HG02642 (cell line): ENCODE results near the gene PPP1R11.

Experiments used
- ATAC-seq: cut with Tn5 transposase; IDR thresholded peaks from one replicate; pipeline ENCODE4 v1.9.1; 2021; ENCODE audit warnings: mild to moderate bottlenecking; ENCODE audit not compliant: unreplicated experiment, poor library complexity

Gene PPP1R11

DNA sequence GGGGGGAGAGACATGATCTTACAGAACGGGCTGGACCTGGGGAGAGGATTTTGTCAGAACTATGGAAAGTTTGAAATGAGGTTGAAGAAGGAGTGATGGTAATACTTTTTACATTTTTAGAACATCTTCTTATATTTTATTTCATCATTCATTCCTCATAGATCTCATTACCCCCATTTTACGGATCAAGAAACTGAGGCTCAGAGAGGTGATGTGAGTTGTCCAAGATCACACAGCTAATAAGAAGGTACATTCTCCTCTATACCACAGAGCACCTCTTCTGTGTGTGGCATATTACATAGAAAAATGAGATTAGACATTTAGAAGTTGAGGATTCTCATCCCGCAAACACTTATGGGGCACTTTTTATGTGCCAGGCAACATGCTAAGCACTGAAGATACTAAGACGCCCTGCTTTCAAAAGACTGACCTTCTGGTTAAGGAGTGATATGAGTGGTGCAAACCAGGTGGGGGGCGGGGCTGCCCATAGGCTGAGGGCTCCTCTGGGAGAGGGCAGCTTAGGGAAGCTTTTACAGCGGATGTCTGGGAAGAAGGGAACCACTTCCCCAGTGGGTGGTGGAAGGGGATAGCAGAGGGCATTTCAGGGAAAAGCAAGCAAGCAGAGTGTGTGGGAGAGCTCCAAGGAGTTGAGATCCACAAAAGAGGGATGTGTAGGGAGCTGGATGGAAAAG lies 26.0 kb downstream of the PPP1R11 start:
- no peak for ATAC-seq

GRCh38 chr6:30093951-30094661 lies 27.1 kb downstream of the PPP1R11 start:
- ATAC-seq: no peak

DNA sequence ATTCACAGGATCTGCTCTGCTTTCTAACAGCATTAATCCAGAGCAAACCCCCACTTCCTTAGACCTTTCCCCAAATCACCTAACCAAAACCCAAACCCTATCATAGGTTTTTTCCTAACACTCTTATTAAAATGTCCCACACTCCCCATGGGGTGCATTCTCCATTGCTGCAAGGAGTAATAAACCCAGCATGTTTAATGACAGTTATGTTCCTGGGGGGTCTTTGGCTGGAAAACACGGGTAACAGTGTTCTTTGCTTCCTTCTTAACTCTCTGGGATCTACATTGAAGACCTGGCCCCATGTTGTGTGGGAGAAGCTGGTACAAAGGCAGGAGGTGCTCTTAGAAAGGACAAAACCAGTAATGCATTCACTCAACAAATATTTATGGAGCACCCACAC lies 29.8 kb downstream of the PPP1R11 start:
- no peak for ATAC-seq

DNA sequence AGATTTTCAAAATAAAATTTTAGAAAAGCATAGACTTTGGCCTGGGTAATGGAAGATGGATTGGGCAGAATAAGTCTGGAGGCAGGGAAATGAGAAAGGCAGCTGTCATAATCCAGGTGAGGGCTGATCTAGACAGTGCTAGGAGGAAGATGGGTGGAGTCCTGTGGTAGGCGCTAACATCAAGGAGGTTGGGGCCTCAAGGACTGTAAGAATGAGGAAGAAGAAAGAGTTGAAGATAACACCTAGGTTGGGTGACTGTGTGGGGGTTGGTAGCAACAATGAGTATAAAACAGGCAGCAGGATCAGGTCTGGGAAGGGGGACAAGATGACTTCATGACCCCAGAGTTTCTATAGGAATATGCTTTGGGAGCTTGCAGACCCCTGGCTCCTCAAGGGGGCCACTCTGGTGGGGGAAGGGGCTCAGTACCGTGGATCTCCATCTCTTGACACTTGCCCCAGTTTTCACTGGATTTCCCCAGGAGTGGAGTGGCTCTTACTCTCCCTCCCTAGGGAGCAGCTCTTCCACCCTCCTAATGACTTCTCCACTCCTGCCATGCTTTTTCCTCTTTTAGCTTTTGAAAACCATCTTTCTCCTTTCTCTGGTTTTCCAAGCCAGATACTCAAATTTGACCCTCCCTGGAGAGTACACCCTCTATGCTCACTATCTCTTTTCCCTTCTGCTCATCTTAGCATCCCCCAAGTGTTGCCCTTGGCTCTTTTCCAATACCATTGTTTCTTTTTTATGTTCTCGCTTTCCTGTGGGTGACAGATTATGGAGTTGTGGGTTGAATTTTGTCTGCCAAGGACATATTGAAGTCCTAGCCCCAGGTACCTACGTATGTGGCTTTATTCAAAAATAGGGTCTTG lies 31.1 kb downstream of the PPP1R11 start:
- no peak for ATAC-seq

- ATAC-seq: no peak
Observed at GRCh38 chr6:30100154-30100553, 33.2 kb downstream of the PPP1R11 start.

GRCh38 chr6:30100585-30101443 lies 33.8 kb downstream of the PPP1R11 start:
- ATAC-seq: no peak

GRCh38 chr6:30101444-30102413 lies 34.7 kb downstream of the PPP1R11 start:
- ATAC-seq: peak; percentile 59

DNA sequence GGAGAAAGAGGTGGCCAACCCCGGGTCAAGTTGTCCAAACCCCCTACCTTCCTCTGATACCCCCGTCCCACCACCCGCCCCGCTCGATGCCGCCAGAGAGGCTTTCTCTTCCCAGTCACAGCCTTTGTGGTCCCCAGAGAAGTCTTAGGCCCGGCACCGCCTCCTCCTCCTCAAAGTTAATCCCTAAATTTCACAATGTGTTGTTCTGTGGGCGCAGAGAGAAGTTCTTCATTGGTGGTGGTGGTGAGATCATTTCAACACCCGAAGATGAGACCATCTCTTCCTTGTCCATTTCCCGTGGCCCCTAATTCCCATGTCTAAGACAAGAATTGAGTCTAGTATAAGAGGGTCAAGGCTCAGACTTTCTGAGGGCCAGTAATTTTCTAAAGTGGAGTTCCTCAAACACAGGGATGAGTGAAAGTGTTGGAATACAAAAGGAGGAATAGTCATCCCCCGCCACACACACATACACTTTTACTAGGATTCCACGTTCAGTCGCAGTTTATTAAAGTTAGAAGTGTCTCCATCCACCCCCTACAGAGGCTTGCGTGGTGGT lies 35.5 kb downstream of the PPP1R11 start:
- no peak for ATAC-seq

DNA sequence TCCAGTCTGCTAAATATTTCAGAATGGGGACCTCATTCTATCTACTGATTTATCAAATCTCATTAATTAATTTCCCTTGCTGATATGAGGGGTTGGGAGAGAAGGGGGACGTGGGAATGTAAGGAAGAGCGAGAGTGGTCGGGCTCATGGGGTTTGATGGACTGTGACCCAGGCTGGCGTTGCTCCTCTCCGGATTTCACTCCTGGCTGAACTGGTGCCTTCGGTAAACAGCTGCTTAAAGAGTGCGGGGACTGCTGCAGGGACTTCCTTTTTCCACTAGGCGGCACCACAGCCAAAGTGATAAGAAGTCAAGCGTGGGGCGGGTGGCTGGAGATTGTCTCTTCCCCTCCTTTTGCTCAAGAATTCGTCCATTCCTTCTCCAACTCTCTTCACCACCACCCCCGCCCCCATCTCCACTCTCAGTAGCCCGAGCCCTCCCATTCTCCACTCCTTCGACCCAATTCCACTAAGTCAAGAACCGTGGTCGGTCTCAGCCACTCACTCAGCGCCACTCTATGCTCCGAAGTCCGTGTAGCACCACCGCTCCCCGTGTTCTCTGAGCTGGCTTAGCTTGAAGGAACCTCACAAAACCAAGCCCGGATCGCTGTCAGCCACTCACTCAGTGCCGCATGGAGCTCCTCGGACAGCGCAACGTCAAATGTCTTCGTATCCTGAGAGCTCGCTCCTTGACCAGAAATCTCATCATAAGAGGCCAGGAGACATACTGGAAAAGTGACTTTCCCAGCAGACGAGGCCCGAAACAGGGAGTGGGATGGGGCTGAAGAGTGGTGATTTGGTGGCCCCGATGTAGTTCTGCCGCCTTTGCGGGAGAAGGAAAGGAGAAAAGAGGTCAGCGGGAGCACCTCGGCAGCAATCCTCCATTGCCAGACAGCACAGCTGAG lies 36.2 kb downstream of the PPP1R11 start:
- peak; percentile 56 for ATAC-seq

- no peak for ATAC-seq
Observed at GRCh38 chr6:30103872-30104179, 36.8 kb downstream of the PPP1R11 start.

- ATAC-seq: no peak
Observed at GRCh38 chr6:30104661-30105060, 37.7 kb downstream of the PPP1R11 start.

GRCh38 chr6:30111266-30111856 lies 44.4 kb downstream of the PPP1R11 start:
- no peak for ATAC-seq

DNA sequence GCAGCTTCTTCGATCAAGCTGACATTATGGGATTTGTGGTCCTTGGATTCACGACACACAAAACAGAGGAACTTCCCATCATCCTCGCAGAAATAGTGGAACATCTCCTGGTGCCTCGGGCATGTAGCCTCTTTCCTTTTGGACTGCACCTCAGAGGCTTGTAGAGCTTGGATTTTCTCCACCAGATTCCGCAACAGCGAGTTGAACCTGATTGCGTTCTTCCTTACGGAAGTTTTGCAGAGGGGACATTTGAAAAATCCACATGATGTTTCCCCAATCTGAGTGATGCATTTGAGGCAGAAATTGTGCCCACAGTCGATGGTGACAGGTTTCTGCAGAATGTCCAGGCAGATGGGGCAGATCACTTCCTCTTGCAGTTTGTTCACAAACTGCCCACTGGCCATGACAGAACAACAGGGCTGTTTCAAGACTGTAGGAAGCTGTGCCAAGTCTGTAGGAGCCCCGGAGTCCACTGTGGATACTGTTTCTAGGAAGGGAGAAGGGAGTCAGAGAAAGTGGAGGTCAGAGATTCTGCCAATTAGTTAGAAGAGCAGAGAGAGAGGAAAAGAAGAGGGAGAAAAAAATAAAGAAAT lies 45.5 kb downstream of the PPP1R11 start:
- no peak for ATAC-seq

DNA sequence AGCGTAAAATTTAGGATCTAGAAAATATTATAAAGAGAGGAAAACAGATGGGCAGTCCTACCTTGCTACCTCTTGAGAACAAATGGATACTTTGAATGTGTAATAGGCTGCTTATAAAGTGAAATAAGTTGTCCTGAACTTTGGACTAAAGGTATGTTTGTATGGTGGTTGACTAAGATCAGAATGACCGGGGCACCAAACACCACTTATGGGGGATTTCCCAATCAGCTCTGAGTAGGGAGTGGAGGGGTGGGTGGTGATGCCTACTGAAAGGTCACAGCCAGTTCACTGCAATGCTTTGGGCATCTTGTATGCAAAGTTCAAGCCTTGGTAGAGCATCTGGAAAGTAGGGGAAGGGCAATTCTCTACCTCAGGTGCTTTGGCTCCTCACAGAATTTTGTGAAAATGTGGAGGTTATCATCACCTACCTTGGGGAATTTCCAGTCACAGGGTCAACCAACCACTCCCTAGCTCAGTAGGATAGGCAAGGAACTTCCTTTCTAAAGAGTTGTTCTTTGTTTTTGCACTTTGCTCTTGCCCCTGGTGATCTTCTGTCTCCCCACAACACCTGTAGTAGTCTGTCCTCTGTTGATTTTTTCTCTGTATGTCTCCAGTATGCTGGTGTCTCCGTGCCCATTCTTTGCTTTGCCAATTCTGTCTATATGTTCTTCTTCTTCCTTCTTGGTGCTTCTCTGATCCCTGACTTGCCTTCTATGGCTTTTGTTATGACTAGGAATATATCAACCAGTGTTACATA lies 46.2 kb downstream of the PPP1R11 start, which contains the start of gene TRIM31:
Gene TRIM31, minus strand, starts transcription at position 88 of the 757 bp plus-strand sequence. CDS start 285 bp downstream, outside the sequence.
- ATAC-seq: no peak

- no peak for ATAC-seq
Observed at GRCh38 chr6:30113841-30114240, 46.8 kb downstream of the PPP1R11 start.

DNA sequence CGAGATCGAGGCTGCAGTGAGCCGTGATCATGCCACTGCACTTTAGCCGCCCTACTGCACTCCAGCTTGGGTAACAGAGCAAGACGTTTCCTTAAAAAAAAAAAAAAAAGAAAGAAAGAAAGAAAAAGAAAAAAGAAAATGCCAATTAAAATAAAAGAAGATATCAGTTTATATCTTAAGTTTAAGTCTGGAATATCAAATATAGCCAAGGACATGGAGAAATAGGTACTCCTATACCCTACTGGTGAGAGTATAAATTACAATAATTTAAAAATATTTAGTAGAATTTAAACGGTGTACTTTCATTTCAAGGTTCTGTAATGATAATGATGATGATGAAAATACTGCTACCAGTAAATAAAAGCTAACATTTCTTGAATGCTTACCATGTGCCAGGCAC lies 49.7 kb downstream of the PPP1R11 start:
- ATAC-seq: no peak
